Gastroesophageal sphincter (tissue), 4 donors: ENCODE measurements around the gene EXOC4. TPM values are rescaled to one million over a fixed set of nuclear protein-coding genes. Genes with fewer than 3 reads are reported as not detected.

Experiments
- ATAC-seq: fragments of 150-250 bp; one replicate; pipeline ENCODE4 v1.9.1; 2016; ENCODE audit warnings: mild to moderate bottlenecking, moderate library complexity
- H3K27ac ChIP-seq, 4 donors: fragments of 200-600 bp; sonication (generic) in 3 of 4; 1 replicate in 3 of 4; 2 replicates in 1 of 4; pipeline ENCODE4 v1.5.1; 2016 to 2019
- H3K27me3 ChIP-seq: fragments of 200-600 bp; sonication (generic); one replicate; pipeline ENCODE4 v1.5.1; 2019
- H3K36me3 ChIP-seq, 2 donors: fragments of 200-600 bp; sonication (generic); one replicate each; pipeline ENCODE4 v1.5.1; 2019; ENCODE audit warnings: control low read depth in 1 of 2
- H3K4me1 ChIP-seq, 3 donors: fragments of 200-600 bp; sonication (generic); 1 replicate in 2 of 3; 2 replicates in 1 of 3; pipeline ENCODE4 v1.5.1; 2016 to 2019; ENCODE audit warnings: control low read depth in 2 of 3
- H3K4me3 ChIP-seq, 2 donors: fragments of 200-600 bp; sonication (generic); one replicate each; pipeline ENCODE4 v1.5.1; 2019; ENCODE audit warnings: mild to moderate bottlenecking in 1 of 2, moderate library complexity in 1 of 2
- H3K9me3 ChIP-seq, 3 donors: fragments of 200-600 bp; sonication (generic); one replicate each; pipeline ENCODE4 v1.5.1; 2017 to 2019; ENCODE audit warnings: control low read depth in 2 of 3
- EP300 ChIP-seq: sonication (generic); formaldehyde crosslinking; IDR thresholded peaks from one replicate; pipeline ENCODE4 v1.6.1; 2017; ENCODE audit warnings: antibody characterized with exemption, mild to moderate bottlenecking
- POLR2A ChIP-seq, 2 donors: fragments of 450-650 bp; IDR thresholded peaks; one replicate each; pipeline ENCODE4 v1.6.1; 2017; ENCODE audit warnings: antibody characterized with exemption in 2 of 2, mild to moderate bottlenecking in 2 of 2, moderate library complexity in 1 of 2
- POLR2AphosphoS5 ChIP-seq: sonication (generic); formaldehyde crosslinking; IDR thresholded peaks from one replicate; pipeline ENCODE4 v1.6.1; 2017; ENCODE audit warnings: antibody characterized with exemption
- WGBS, 2 donors: methylation state at CpG; one replicate each; pipeline ENCODE4 v1.1.5; 2018; ENCODE audit warnings: low coverage in 1 of 2; 5-methylcytosine and 5-hydroxymethylcytosine counted together
- total RNA-seq, 4 donors: library from RNA; depleted of rRNA; stranded (reverse); fragments of >200 nt; gene quantifications; one replicate each; pipeline ENCODE4 v1.1.0, GENCODE V29; 2016
- TF ChIP-seq, protein P1 (sequence below), 4 experiments: fragments of 200-600 bp in 2 of 4; fragments of 450-650 bp in 2 of 4; sonication (generic) in 1 of 4; IDR thresholded peaks; one replicate each; pipeline ENCODE4 v1.5.1; 2017 to 2019; ENCODE audit warnings: antibody characterized with exemption in 4 of 4, mild to moderate bottlenecking in 2 of 4, moderate library complexity in 2 of 4

Gene EXOC4
- total RNA-seq, 4 donors from 2014 or later = 46.3 to 85.8 (median 51.9) TPM

DNA sequence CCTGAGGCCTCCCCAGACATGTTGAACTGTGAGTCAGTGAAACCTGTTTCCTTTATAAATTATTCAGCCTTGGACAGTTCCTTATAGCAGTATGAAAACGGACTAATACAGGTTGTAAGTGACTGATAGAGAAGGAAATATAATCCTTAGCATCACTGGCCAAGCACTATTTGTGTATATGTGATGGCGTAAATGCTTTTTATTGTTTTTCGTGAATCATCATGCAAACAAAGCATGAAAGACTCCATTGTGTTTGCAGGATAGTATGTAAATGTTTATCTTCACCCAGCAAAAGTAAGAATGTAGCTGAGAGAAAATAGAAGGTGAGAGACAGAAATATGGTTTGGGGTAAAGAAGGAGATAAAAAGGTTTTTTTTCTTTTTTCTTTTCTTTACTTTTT lies 781.8 kb downstream of the EXOC4 start:
- no peak overlapping the region for H3K27ac ChIP-seq
- no peaks in the 10 kb centered on the region for H3K27me3 ChIP-seq
- H3K36me3 ChIP-seq = no peaks in the 10 kb centered on the region
- WGBS, 2 donors = 95 to 100% methylated on average over 1 to 3 of the region's 3 CpGs
- no peak for ATAC-seq
- TF ChIP-seq EP300 = no peak
- TF ChIP-seq, protein P1, sequence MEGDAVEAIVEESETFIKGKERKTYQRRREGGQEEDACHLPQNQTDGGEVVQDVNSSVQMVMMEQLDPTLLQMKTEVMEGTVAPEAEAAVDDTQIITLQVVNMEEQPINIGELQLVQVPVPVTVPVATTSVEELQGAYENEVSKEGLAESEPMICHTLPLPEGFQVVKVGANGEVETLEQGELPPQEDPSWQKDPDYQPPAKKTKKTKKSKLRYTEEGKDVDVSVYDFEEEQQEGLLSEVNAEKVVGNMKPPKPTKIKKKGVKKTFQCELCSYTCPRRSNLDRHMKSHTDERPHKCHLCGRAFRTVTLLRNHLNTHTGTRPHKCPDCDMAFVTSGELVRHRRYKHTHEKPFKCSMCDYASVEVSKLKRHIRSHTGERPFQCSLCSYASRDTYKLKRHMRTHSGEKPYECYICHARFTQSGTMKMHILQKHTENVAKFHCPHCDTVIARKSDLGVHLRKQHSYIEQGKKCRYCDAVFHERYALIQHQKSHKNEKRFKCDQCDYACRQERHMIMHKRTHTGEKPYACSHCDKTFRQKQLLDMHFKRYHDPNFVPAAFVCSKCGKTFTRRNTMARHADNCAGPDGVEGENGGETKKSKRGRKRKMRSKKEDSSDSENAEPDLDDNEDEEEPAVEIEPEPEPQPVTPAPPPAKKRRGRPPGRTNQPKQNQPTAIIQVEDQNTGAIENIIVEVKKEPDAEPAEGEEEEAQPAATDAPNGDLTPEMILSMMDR (IDR thresholded peaks at IDR 0.05) = no peak
- TF ChIP-seq POLR2A (IDR thresholded peaks at IDR 0.05) = no peak
- TF ChIP-seq POLR2AphosphoS5 = no peak
- H3K4me3 ChIP-seq = no peak overlapping the region
- H3K4me1 ChIP-seq = no peaks in the 10 kb centered on the region
- no peaks in the 10 kb centered on the region for H3K9me3 ChIP-seq

DNA sequence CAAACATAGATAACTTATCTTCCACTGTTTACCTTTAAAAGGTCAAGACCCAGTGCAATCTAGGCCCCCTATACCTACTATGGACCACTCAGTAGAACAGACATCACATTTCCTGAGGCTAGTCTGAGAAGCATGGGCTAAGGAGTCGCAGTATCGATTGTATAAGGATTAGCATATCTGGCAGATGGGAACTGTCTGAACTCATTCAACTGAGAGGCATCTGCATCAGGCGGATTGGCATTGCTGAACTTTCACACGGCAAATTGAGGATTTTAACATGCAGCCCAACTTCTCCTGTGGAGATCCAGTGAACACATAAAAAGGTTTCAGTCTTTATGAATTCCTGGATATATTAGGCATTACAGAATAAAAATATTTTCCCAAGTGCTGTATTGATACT lies 785.1 kb downstream of the EXOC4 start:
- 81 to 97% methylated on average over 4 of the region's 4 CpGs for WGBS, 2 donors

DNA sequence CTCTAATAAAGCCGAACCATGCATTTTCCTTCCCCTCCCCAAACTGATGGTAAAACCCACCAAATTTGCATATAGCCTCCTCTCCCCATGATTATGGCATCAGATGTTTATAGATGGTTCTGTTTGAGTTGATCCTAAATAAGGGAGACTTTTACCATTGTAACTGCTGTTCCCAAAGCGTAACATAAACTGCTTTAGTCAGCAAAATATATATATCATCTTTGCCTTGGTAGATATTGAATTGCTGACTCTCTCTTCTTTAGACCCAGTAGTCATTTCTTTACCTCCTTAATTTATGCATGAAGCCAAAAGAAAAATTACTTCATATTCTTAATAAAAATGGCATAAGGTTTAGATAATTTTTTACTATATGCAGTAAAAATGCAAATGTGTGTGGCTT lies 788.1 kb downstream of the EXOC4 start:
- Histone ChIP-seq H3K4me3 (no peak overlapping the region), H3K27ac (no peak overlapping the region), H3K36me3 (peaks cover 0 to 7% of the 10 kb centered on the region in 2 donors), H3K27me3 (no peaks in the 10 kb centered on the region), H3K4me1 (no peaks in the 10 kb centered on the region), H3K9me3 (no peaks in the 10 kb centered on the region)
- TF ChIP-seq POLR2A (IDR thresholded peaks at IDR 0.05) (no peak), POLR2AphosphoS5 (no peak), EP300 (no peak)
- TF ChIP-seq, protein P1 (IDR thresholded peaks at IDR 0.05) = no peak
- ATAC-seq = no peak
- 85 to 90% methylated on average over 2 of the region's 2 CpGs for WGBS, 2 donors

More for the DNA sequence above, 785.1 kb downstream of the EXOC4 start:
- no peak overlapping the region for H3K4me3 ChIP-seq
- no peaks in the 10 kb centered on the region for H3K4me1 ChIP-seq
- no peak for ATAC-seq
- H3K27ac ChIP-seq = no peak overlapping the region
- H3K27me3 ChIP-seq = no peaks in the 10 kb centered on the region
- no peaks in the 10 kb centered on the region for H3K36me3 ChIP-seq
- no peaks in the 10 kb centered on the region for H3K9me3 ChIP-seq
- TF ChIP-seq POLR2AphosphoS5 (no peak), POLR2A (IDR thresholded peaks at IDR 0.05) (no peak), EP300 (no peak)
- TF ChIP-seq, protein P1 (IDR thresholded peaks at IDR 0.05) = no peak

DNA sequence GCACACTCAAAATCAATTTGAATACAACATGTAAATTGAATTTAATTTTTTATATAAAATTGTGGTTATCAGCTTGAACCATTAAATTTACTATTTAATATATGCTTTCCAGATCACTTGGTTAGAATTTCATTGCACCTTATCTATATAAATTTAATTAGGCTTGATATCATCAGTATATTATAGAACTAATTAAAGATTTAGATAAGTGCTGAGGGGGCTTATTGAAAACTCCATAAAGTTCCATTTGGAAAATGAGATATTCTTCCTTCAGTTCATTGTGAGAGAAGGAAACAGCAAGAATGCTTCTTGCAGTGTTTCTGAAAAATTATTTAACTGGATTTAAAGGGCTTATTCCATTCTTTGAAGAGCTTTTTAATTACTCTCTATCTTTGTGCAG lies 788.6 kb downstream of the EXOC4 start:
- Histone ChIP-seq H3K9me3 (no peaks in the 10 kb centered on the region), H3K36me3 (peaks cover 0 to 7% of the 10 kb centered on the region in 2 donors), H3K4me3 (no peak overlapping the region), H3K4me1 (no peaks in the 10 kb centered on the region), H3K27me3 (no peaks in the 10 kb centered on the region), H3K27ac (no peak overlapping the region)
- no peak for ATAC-seq
- TF ChIP-seq EP300 (no peak), POLR2A (IDR thresholded peaks at IDR 0.05) (no peak), POLR2AphosphoS5 (no peak)
- TF ChIP-seq, protein P1 (IDR thresholded peaks at IDR 0.05) = no peak

DNA sequence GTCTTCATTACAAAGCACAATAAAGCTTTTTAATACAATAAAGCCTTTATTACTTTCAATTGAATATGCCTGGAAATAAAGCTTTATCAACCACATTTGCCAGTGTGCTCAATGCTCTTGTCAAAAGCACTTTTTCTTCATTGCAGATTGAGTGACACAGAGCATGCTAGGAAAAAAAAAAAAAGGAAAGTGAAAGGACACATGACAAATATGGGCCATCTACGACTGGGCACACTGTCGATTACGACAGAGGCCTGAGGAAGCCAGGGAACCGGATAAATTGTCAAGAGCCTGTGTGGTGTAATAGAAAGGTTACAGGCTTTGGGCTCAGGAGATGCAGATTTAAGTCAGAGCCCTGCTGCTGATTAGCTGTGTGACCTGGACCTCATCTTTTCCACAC lies 789.4 kb downstream of the EXOC4 start:
- Histone ChIP-seq H3K36me3 (peaks cover 0 to 7% of the 10 kb centered on the region in 2 donors), H3K27ac (no peak overlapping the region), H3K4me3 (no peak overlapping the region), H3K27me3 (no peaks in the 10 kb centered on the region), H3K4me1 (no peaks in the 10 kb centered on the region), H3K9me3 (no peaks in the 10 kb centered on the region)
- 39 to 65% methylated on average over 4 of the region's 4 CpGs for WGBS, 2 donors
- no peak for TF ChIP-seq POLR2A (IDR thresholded peaks at IDR 0.05)
- no peak for TF ChIP-seq POLR2AphosphoS5
- TF ChIP-seq, protein P1 (IDR thresholded peaks at IDR 0.05) = no peak
- no peak for TF ChIP-seq EP300
- no peak for ATAC-seq
